GM12892 (cell line): Measurements from ENCODE around the gene LCE7A.
A peak's percentile ranks its signal among the peaks of the same experiment; 100 is the strongest.

ENCODE experiments used
- DNase-seq: peaks from one replicate; pipeline ENCODE4 v3.0.0; 2011; ENCODE audit not compliant: insufficient read length
- FAIRE-seq: peaks from 2 replicates; lab custom pipeline; 2011; peaks lifted over from hg19 to GRCh38; lab: Jason Lieb, UNC
- POLR2A ChIP-seq: IDR thresholded peaks from 2 replicates; pipeline ENCODE4 v1.6.1; 2011; ENCODE audit warnings: low read depth, low read length, control low read depth
- POLR2AphosphoS5 ChIP-seq: IDR thresholded peaks from 2 replicates; pipeline ENCODE4 v1.6.1; 2011; ENCODE audit warnings: low read depth, low read length, control low read depth
- TAF1 ChIP-seq: IDR thresholded peaks from 2 replicates; pipeline ENCODE4 v1.6.1; 2011; ENCODE audit warnings: low read depth, mild to moderate bottlenecking, control low read depth, low read length, borderline replicate concordance

The LCE7A gene

GRCh38 chr1:152864443-152864842, 4.6 kb downstream of the LCE7A start:
- FAIRE-seq: no peak
- no peak for DNase-seq
- no peak for TF ChIP-seq POLR2AphosphoS5

- FAIRE-seq (no peak), DNase-seq (no peak)
- no peak for TF ChIP-seq POLR2AphosphoS5
- no peak for TF ChIP-seq POLR2A
- no peak for TF ChIP-seq TAF1
Measured at GRCh38 chr1:152866321-152866720, 6.5 kb downstream of the LCE7A start.

- TF ChIP-seq POLR2AphosphoS5 (no peak), TAF1 (no peak), POLR2A (no peak)
- peak; percentile 92 for FAIRE-seq
- peak; percentile 46 for DNase-seq
Measured at GRCh38 chr1:152869808-152870419, 10.1 kb downstream of the LCE7A start.

- DNase-seq (no peak), FAIRE-seq (peak; percentile 74)
- TF ChIP-seq POLR2A (no peak), POLR2AphosphoS5 (no peak)
Measured at GRCh38 chr1:152870831-152871730, 11.3 kb downstream of the LCE7A start.

- TF ChIP-seq POLR2AphosphoS5 (no peak), TAF1 (no peak), POLR2A (no peak)
- peak; percentile 65 for FAIRE-seq
Measured at GRCh38 chr1:152871731-152872126, 11.9 kb downstream of the LCE7A start.

GRCh38 chr1:152873495-152873894, 13.7 kb downstream of the LCE7A start:
- FAIRE-seq (no peak), DNase-seq (no peak)
- no peak for TF ChIP-seq POLR2A
- TF ChIP-seq TAF1: no peak
- TF ChIP-seq POLR2AphosphoS5: no peak

More at GRCh38 chr1:152871731-152872126, 11.9 kb downstream of the LCE7A start:
- DNase-seq: no peak

- no peak for DNase-seq
- TF ChIP-seq POLR2A: no peak
- no peak for TF ChIP-seq TAF1
- TF ChIP-seq POLR2AphosphoS5: no peak
- no peak for FAIRE-seq
Measured at GRCh38 chr1:152876827-152877226, 17.0 kb downstream of the LCE7A start.

- no peak for TF ChIP-seq TAF1
- no peak for TF ChIP-seq POLR2A
- TF ChIP-seq POLR2AphosphoS5: no peak
- FAIRE-seq (no peak), DNase-seq (no peak)
Measured at GRCh38 chr1:152878042-152878441, 18.2 kb downstream of the LCE7A start, which contains the start of gene SMCP. TSS of gene SMCP (plus strand) at chr1:152878322. CDS start at chr1:152884423, 6,101 bp downstream.

GRCh38 chr1:152879559-152880198, 19.9 kb downstream of the LCE7A start:
- DNase-seq: no peak
- TF ChIP-seq TAF1 (no peak), POLR2AphosphoS5 (no peak), POLR2A (no peak)
- peak; percentile 36 for FAIRE-seq

- FAIRE-seq (peak; percentile 53), DNase-seq (no peak)
- no peak for TF ChIP-seq POLR2AphosphoS5
- no peak for TF ChIP-seq TAF1
- no peak for TF ChIP-seq POLR2A
Measured at GRCh38 chr1:152880316-152880715, 20.5 kb downstream of the LCE7A start.

GRCh38 chr1:152880907-152881306, 21.1 kb downstream of the LCE7A start:
- TF ChIP-seq POLR2A: no peak
- TF ChIP-seq POLR2AphosphoS5: no peak
- no peak for TF ChIP-seq TAF1
- DNase-seq (no peak), FAIRE-seq (no peak)

- TF ChIP-seq POLR2AphosphoS5 (no peak), TAF1 (no peak)
- FAIRE-seq (no peak), DNase-seq (no peak)
Measured at GRCh38 chr1:152884085-152884484, 24.3 kb downstream of the LCE7A start.
